GM19372 (cell line): ENCODE measurements around the gene SCGB2A2.

ENCODE experiments used
- ATAC-seq: cut with Tn5 transposase; IDR thresholded peaks from one replicate; pipeline ENCODE4 v1.9.1; 2021; ENCODE audit warnings: mild to moderate bottlenecking, low read depth, moderate library complexity; ENCODE audit not compliant: unreplicated experiment

The SCGB2A2 gene

GRCh38 chr11:62295504-62295903 lies 25.5 kb downstream of the SCGB2A2 start:
- no peak for ATAC-seq

GRCh38 chr11:62298975-62299374 lies 29.0 kb downstream of the SCGB2A2 start, which contains the start of gene SCGB1D4:
TSS of gene SCGB1D4 (minus strand) at chr11:62299075. CDS start at chr11:62299010, 65 bp downstream.
- ATAC-seq, result no peak

- ATAC-seq, result no peak
These were observed 36.3 kb downstream of the SCGB2A2 start for GRCh38 chr11:62306227-62306626.

DNA sequence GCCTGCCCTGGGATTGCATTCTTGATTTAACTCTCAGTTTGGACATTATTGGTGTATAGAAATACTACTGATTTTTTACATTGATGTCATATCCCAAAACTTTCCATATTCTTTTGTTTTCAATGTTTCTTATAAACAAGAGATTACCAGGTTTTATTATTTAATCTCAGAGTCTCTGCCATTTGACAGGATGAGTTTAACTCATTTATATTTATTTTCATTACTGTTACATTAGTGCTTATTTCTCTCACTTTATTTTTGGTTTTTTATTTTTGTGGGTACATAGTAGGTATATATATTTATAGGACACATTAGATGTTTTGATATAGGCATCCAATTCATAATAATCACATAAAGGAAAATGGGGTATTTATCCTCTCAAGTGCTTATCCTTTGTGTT lies 38.0 kb downstream of the SCGB2A2 start:
- no peak for ATAC-seq

GRCh38 chr11:62309991-62310390 lies 40.0 kb downstream of the SCGB2A2 start:
- no peak for ATAC-seq

DNA sequence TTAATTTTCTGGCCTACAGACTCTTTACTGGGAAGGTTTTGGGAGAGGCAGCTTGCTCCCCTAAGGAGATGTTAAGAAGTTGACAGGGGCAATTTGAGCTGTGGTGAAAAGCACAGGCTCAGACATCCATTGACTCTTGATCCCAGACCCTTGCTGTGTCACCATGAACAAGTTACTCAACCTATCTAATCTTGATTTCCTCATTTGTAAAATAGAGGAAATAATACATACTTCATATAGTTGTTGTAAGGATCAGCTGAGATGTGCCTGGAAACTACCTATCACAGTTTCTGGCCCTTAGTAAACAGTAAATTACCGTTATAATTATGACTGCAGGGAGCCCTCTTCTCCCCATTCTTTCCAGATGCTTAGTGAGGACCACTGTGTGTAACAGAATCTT lies 45.5 kb downstream of the SCGB2A2 start:
- no peak for ATAC-seq

- no peak for ATAC-seq
These were observed 52.6 kb downstream of the SCGB2A2 start for GRCh38 chr11:62322524-62322923.
